GM23338 (cell line): Measurements from ENCODE around the gene TRIO. TPM values are rescaled to one million over a fixed set of nuclear protein-coding genes. Genes with fewer than 3 reads are reported as not detected.

ENCODE experiments used
- ATAC-seq: fragments of 200-7000 bp; cut with Tn5 transposase; 3 replicates; pipeline ENCODE4 v1.9.1; 2020
- DNase-seq: peaks from one replicate; pipeline ENCODE4 v3.0.0-alpha.2; 2015; ENCODE audit warnings: low spot score
- H2AFZ ChIP-seq: fragments of 200-600 bp; sonication (generic); 2 replicates; pipeline ENCODE4 v1.8.0; 2016; ENCODE audit warnings: antibody characterized with exemption, mild to moderate bottlenecking, moderate library complexity
- H3F3A ChIP-seq: fragments of 200-600 bp; sonication (generic); replicated peaks from 2 replicates; pipeline ENCODE4 v1.8.0; 2017; ENCODE audit warnings: antibody characterized with exemption, mixed run types, low read depth
- H3K27ac ChIP-seq: fragments of 200-600 bp; sonication (generic); 2 replicates; pipeline ENCODE4 v1.6.1; 2016; ENCODE audit warnings: low read depth
- H3K27me3 ChIP-seq: fragments of 200-600 bp; sonication (generic); 2 replicates; pipeline ENCODE4 v1.8.0; 2016; ENCODE audit warnings: mild to moderate bottlenecking, mixed run types, moderate library complexity; ENCODE audit not compliant: insufficient read depth
- H3K36me3 ChIP-seq: fragments of 200-600 bp; sonication (generic); 2 replicates; pipeline ENCODE4 v1.8.0; 2016; ENCODE audit warnings: mild to moderate bottlenecking; ENCODE audit not compliant: insufficient read depth
- H3K4me1 ChIP-seq: fragments of 200-600 bp; sonication (generic); 2 replicates; pipeline ENCODE4 v1.8.0; 2016; ENCODE audit warnings: mild to moderate bottlenecking, moderate library complexity; ENCODE audit not compliant: insufficient read depth
- H3K4me2 ChIP-seq: fragments of 200-600 bp; sonication (generic); 2 replicates; pipeline ENCODE4 v1.7.1; 2017; ENCODE audit warnings: mixed run types
- H3K4me3 ChIP-seq: fragments of 200-600 bp; sonication (generic); 2 replicates; pipeline ENCODE4 v1.6.1; 2016; ENCODE audit warnings: mixed run types
- H3K79me2 ChIP-seq: fragments of 200-600 bp; sonication (generic); replicated peaks from 2 replicates; pipeline ENCODE4 v1.8.0; 2017; ENCODE audit warnings: mild to moderate bottlenecking; ENCODE audit not compliant: insufficient read depth
- H3K9me2 ChIP-seq: fragments of 200-600 bp; sonication (generic); 2 replicates; pipeline ENCODE4 v1.8.0; 2017; ENCODE audit not compliant: insufficient read depth
- H4K20me1 ChIP-seq: fragments of 200-600 bp; sonication (generic); replicated peaks from 2 replicates; pipeline ENCODE4 v1.8.0; 2017; ENCODE audit warnings: mild to moderate bottlenecking; ENCODE audit not compliant: insufficient read depth
- H3K27ac Mint-ChIP-seq: 2 replicates; pipeline ENCODE4 v1.8.0; 2020; ENCODE audit warnings: inconsistent platforms, mild to moderate bottlenecking, moderate library complexity, mixed read lengths
- H3K27me3 Mint-ChIP-seq: 3 replicates; pipeline ENCODE4 v1.8.0; 2022; ENCODE audit warnings: low read depth, mild to moderate bottlenecking, moderate library complexity, mixed read lengths, inconsistent platforms; ENCODE audit not compliant: insufficient read depth, poor library complexity
- H3K36me3 Mint-ChIP-seq: 3 replicates; pipeline ENCODE4 v1.8.0; 2021; ENCODE audit warnings: low read depth, mild to moderate bottlenecking, inconsistent platforms, moderate library complexity, mixed read lengths
- H3K4me1 Mint-ChIP-seq: 3 replicates; pipeline ENCODE4 v1.8.0; 2020; ENCODE audit warnings: mild to moderate bottlenecking, inconsistent platforms, mixed read lengths
- H3K4me3 Mint-ChIP-seq: 3 replicates; pipeline ENCODE4 v1.8.0; 2021; ENCODE audit warnings: moderate library complexity, mild to moderate bottlenecking, inconsistent platforms, mixed read lengths
- H3K9me3 Mint-ChIP-seq: 3 replicates; pipeline ENCODE4 v1.8.0; 2020; ENCODE audit warnings: moderate library complexity, mild to moderate bottlenecking, inconsistent platforms, mixed read lengths
- CREB1 ChIP-seq: fragments of 250-450 bp; sonication (Bioruptor Pico); IDR thresholded peaks from 2 replicates; pipeline ENCODE4 v1.5.0; 2020; ENCODE audit warnings: low read depth, mild to moderate bottlenecking, moderate library complexity
- NANOG ChIP-seq: IDR thresholded peaks from 2 replicates; pipeline ENCODE4 v1.6.1; 2016; ENCODE audit warnings: antibody characterized with exemption, borderline replicate concordance
- ZNF114 ChIP-seq: fragments of 250-450 bp; sonication (Bioruptor Pico); IDR thresholded peaks from 2 replicates; pipeline ENCODE4 v1.5.0; 2020; ENCODE audit warnings: mild to moderate bottlenecking, moderate library complexity
- ZNF331 ChIP-seq: fragments of 250-450 bp; sonication (Bioruptor Pico); IDR thresholded peaks from 2 replicates; pipeline ENCODE4 v1.5.0; 2020; ENCODE audit warnings: low read depth, mild to moderate bottlenecking, moderate library complexity
- polyA plus RNA-seq: library from polyadenylated mRNA; unstranded; fragments of >200 nt; fragmentation: Nextera tagmentation; extraction: Ambion mirVana; gene quantifications from 2 replicates; pipeline ENCODE4 v1.2.1, GENCODE V29; 2016
- total RNA-seq: library from RNA; depleted of rRNA; stranded (reverse); fragments of >200 nt; shearing (Covaris generic); gene quantifications from 2 replicates; pipeline ENCODE4 v1.2.3, GENCODE V29; 2014
- TF ChIP-seq, protein P1 (sequence below): IDR thresholded peaks from 2 replicates; pipeline ENCODE4 v1.6.1; 2016; ENCODE audit warnings: antibody characterized with exemption
- TF ChIP-seq, protein P2 (sequence below): IDR thresholded peaks from one replicate; pipeline ENCODE4 v1.6.1; 2018; ENCODE audit warnings: antibody characterized with exemption; ENCODE audit not compliant: unreplicated experiment

TRIO gene
- total and polyA plus RNA-seq, 2 experiments from 2014 or later = 13.8 to 113 TPM

DNA sequence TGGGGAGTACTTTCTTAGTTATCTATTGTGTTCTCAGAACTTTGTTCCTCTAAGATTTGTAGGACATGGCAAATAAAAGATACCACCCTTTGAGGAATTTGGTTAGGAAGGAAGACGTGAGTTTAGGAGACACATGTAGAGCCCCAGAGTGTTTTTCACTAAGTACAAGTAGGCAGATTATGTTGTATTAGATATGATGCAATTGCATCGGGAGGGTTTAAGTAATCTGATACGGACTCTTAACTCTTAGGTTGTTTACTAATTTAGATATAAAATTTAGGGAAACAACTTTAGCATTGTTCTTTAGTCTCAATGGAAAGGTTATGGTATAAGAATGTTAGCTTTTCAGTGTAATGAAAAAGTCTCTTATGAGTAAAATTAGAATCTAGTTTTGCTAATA, 84.4 kb downstream of the TRIO start:
- no peak overlapping the region for H3K27ac ChIP-seq
- no peaks in the 10 kb centered on the region for H3K36me3 Mint-ChIP-seq
- peaks cover 4% of the 10 kb centered on the region for H3K27me3 Mint-ChIP-seq
- H3K4me2 ChIP-seq = no peak overlapping the region
- H3K36me3 ChIP-seq = no peaks in the 10 kb centered on the region
- no peak overlapping the region for H2AFZ ChIP-seq
- H3K4me3 Mint-ChIP-seq = no peak overlapping the region
- peaks cover 99% of the 10 kb centered on the region for H3K79me2 ChIP-seq
- no peaks in the 10 kb centered on the region for H3K27me3 ChIP-seq
- 0 out of 2 replicates have a peak overlapping the region, but pooled peaks have one; percentile 9 for H3K27ac Mint-ChIP-seq
- H4K20me1 ChIP-seq = peaks cover 3% of the 10 kb centered on the region; the same call in 1 of the 2 replicates
- TF ChIP-seq ZNF114 (CRISPR knock-in tag) (no peak), NANOG (no peak), CREB1 (no peak), ZNF331 (no peak)
- TF ChIP-seq, protein P1, sequence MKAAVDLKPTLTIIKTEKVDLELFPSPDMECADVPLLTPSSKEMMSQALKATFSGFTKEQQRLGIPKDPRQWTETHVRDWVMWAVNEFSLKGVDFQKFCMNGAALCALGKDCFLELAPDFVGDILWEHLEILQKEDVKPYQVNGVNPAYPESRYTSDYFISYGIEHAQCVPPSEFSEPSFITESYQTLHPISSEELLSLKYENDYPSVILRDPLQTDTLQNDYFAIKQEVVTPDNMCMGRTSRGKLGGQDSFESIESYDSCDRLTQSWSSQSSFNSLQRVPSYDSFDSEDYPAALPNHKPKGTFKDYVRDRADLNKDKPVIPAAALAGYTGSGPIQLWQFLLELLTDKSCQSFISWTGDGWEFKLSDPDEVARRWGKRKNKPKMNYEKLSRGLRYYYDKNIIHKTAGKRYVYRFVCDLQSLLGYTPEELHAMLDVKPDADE = no peak
- TF ChIP-seq, protein P2, sequence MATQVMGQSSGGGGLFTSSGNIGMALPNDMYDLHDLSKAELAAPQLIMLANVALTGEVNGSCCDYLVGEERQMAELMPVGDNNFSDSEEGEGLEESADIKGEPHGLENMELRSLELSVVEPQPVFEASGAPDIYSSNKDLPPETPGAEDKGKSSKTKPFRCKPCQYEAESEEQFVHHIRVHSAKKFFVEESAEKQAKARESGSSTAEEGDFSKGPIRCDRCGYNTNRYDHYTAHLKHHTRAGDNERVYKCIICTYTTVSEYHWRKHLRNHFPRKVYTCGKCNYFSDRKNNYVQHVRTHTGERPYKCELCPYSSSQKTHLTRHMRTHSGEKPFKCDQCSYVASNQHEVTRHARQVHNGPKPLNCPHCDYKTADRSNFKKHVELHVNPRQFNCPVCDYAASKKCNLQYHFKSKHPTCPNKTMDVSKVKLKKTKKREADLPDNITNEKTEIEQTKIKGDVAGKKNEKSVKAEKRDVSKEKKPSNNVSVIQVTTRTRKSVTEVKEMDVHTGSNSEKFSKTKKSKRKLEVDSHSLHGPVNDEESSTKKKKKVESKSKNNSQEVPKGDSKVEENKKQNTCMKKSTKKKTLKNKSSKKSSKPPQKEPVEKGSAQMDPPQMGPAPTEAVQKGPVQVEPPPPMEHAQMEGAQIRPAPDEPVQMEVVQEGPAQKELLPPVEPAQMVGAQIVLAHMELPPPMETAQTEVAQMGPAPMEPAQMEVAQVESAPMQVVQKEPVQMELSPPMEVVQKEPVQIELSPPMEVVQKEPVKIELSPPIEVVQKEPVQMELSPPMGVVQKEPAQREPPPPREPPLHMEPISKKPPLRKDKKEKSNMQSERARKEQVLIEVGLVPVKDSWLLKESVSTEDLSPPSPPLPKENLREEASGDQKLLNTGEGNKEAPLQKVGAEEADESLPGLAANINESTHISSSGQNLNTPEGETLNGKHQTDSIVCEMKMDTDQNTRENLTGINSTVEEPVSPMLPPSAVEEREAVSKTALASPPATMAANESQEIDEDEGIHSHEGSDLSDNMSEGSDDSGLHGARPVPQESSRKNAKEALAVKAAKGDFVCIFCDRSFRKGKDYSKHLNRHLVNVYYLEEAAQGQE = no peak
- no peaks in the 10 kb centered on the region for H3F3A ChIP-seq
- H3K4me3 ChIP-seq = no peak overlapping the region
- no peak for ATAC-seq
- H3K9me2 ChIP-seq = no peaks in the 10 kb centered on the region
- peaks cover 55% of the 10 kb centered on the region for H3K4me1 ChIP-seq
- peaks cover 53% of the 10 kb centered on the region for H3K4me1 Mint-ChIP-seq
- DNase-seq = no peak
- no peaks in the 10 kb centered on the region for H3K9me3 Mint-ChIP-seq

DNA sequence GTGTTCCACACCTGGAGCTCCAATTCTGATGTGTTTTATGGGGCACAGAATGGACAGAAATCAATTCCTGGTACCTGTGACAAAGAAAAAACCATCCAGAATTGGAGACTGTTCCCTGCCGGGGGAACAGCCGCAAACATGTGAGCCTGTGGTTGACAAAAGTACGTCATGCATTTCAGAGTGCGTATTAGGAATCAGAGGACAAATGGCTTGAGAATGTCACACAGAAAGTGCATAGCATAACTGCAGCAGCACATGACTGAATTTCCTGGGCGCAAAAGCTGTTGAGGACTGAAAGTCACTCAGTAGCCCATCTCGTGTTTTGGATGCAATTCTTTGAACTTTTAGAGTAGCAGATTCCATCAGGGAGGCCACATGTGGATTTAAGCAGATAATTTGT, 85.1 kb downstream of the TRIO start:
- H3K4me3 Mint-ChIP-seq = no peak overlapping the region
- H3K27ac Mint-ChIP-seq = no peak overlapping the region
- H3K27me3 Mint-ChIP-seq = peaks cover 4% of the 10 kb centered on the region
- H3K36me3 ChIP-seq = no peaks in the 10 kb centered on the region
- DNase-seq = no peak
- H3K9me3 Mint-ChIP-seq = no peaks in the 10 kb centered on the region
- H3K27ac ChIP-seq = no peak overlapping the region
- peaks cover 48% of the 10 kb centered on the region for H3K4me1 ChIP-seq
- TF ChIP-seq, protein P2 = no peak
- no peaks in the 10 kb centered on the region for H3K27me3 ChIP-seq
- no peak for ATAC-seq
- peaks cover 46% of the 10 kb centered on the region for H3K4me1 Mint-ChIP-seq
- H3K4me2 ChIP-seq = no peak overlapping the region
- no peaks in the 10 kb centered on the region for H3K36me3 Mint-ChIP-seq
- H3F3A ChIP-seq = no peaks in the 10 kb centered on the region
- no peak overlapping the region for H2AFZ ChIP-seq
- peaks cover 99% of the 10 kb centered on the region for H3K79me2 ChIP-seq
- no peaks in the 10 kb centered on the region; the same call in 1 of the 2 replicates for H4K20me1 ChIP-seq
- no peaks in the 10 kb centered on the region for H3K9me2 ChIP-seq
- H3K4me3 ChIP-seq = no peak overlapping the region
